Choroid plexus epithelial cell (primary cell): Measurements from ENCODE around the gene PDE6C.
A peak's percentile ranks its signal among the peaks of the same experiment; 100 is the strongest.

Source experiments
- DNase-seq: peaks from one replicate; pipeline ENCODE4 v3.0.0-alpha.2; 2010; ENCODE audit warnings: low read depth
- H3K4me3 ChIP-seq: 2 replicates; pipeline ENCODE4 v1.5.1; 2011; ENCODE audit warnings: low read depth, mild to moderate bottlenecking, control low read depth, low read length, moderate library complexity
- CTCF ChIP-seq: conservative IDR thresholded peaks from 2 replicates; pipeline ENCODE4 v1.5.1; 2011; ENCODE audit warnings: low read depth, mild to moderate bottlenecking, control low read depth, inconsistent platforms, low read length, moderate library complexity

The PDE6C gene

DNA sequence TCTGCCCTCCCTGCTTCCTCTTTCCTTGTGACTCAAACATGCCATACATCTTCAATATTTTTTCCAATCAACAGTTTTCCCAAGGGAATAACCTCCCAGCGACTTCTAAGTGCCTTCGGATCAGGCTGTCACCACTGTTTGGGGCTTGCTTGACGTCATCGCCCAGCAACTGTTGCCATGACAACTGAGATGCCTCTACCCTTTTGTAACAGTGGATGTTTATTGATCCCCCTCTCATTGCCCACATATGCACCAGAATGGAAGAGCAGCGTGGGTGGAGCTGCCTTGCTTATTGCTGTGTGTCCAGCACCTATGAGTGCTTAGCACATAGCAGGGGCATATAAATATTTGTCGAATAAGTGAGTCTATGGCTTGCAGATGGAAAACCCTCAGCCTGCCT, 31.5 kb upstream of the PDE6C start:
- no peak for TF ChIP-seq CTCF
- no peak overlapping the region for H3K4me3 ChIP-seq
- peak; percentile 24 for DNase-seq

GRCh38 chr10:93584445-93584844, 27.9 kb upstream of the PDE6C start:
- no peak for TF ChIP-seq CTCF
- DNase-seq: no peak
- H3K4me3 ChIP-seq: no peak overlapping the region

DNA sequence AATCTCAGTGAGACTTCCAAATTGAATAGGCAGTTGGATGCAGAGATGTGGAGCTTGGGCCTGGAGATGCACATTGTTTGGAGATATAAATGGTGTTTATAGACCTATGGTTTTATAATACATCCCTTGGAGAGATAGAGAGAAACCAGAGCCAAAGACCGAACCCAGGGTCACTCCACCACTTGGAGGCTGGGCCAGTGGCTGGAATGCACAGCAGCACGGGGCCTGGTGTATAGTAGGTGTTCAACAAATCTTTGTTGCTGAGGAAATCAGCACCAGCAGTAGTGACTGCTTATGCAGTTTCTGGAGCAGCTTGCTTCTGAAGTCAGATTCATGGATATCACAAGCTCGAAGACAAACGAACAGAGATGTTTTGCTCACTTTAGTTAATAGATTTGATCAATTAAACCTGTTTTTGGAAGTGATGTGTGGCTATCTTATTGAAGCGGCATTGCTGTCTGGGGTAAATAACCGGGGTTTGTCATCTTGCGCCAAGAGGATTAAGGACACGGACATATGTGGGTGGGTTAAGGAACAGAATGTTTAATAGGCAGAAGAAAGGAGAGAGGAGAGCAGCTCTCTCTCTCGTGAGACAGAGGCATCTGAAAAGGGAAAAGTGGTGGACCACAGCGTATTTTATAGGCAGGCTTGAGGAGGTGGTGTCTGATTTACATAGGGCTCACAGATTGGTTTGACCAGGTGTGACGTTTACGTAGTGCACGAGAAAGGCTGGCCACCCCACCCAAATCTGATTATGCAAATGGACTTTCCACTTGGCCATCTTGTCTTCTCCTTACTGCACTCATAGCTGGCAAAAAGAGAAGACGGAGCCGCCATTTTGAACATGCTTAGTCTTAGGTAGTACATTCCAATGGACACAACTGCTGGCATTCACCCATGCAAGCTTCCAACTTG, 22.4 kb upstream of the PDE6C start:
- no peak for TF ChIP-seq CTCF
- DNase-seq: no peak
- H3K4me3 ChIP-seq: no peak overlapping the region

GRCh38 chr10:93590638-93591037, 21.7 kb upstream of the PDE6C start:
- no peak for DNase-seq
- no peak overlapping the region for H3K4me3 ChIP-seq
- no peak for TF ChIP-seq CTCF

DNA sequence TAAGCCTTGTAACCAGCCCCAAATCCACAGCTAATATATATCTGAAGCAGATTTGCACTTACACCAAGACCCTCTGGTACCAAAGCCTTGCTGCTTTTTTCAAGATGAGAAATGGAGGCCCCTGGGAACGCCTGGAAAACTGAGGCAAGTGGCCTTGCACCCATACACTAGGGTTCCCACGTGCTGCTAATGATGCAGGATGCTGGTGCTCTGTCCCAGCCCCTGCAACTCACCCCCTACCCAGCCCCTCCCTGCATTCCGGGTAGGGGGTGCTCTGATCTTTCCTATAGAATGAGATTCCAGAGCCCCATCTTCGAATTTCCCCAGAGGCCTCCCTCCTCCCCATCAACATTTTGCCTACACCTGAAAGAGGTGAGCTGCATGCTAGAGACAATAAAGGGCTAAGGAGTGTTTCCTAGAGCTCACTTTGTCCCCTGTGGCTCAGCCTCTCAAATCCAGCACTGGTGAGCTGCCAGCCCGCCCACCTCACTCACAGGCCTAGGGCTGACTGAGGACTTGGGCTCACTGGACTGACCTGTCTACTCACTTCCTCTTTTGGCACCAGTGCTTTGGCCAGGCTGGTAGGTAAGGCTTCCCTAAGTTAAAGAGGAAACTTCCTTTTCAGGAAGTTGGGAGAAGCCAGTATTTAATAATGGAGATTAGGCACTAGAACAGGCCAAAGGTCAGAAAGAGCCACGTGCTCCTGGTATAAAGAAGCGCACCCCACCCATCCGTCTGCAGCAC, 21.1 kb upstream of the PDE6C start:
- no peak overlapping the region for H3K4me3 ChIP-seq
- no peak for DNase-seq
- no peak for TF ChIP-seq CTCF

DNA sequence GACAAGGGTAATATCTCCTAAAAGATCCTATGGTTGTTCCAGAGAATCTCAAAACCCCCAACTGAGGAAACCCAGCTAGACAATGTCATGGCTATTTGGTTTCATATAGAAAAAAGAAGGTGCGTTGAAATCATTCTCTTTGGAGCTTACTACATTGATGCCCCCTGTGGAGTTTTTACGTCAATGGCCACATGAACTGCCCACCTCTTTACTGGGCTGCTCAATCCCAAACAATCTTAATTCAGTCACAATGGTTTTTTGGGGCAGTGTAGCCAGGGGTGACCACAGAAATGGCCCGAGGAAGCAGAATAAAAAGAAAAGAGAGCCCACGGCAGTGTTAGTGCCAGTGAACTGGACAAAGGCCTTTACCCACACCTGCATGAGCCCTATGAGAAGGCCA, 19.1 kb upstream of the PDE6C start:
- TF ChIP-seq CTCF: no peak
- no peak for DNase-seq
- no peak overlapping the region for H3K4me3 ChIP-seq
